ENCODE results near the gene SMYD1. TPM values are rescaled to one million over a fixed set of nuclear protein-coding genes. Genes with fewer than 3 reads are reported as not detected.

The SMYD1 gene
- total and polyA plus RNA-seq, 2 donors from 2014 or later = not detected

- Histone ChIP-seq H3K9ac (ENCODE audit: low read length in 3 of 3) (no peak overlapping the region), H3K4me3 (ENCODE audit: low read length in 3 of 3) (no peak overlapping the region), H3K9me3 (ENCODE audit: control insufficient read depth in 2 of 3, insufficient read depth in 1 of 3, low read length in 3 of 3) (no peaks in the 10 kb centered on the region), H3K36me3 (ENCODE audit: control insufficient read depth in 2 of 3, insufficient read depth in 3 of 3, low read length in 3 of 3) (no peaks in the 10 kb centered on the region), H3K27me3 (ENCODE audit: control insufficient read depth, insufficient read depth, low read length) (no peaks in the 10 kb centered on the region), H3K4me1 (ENCODE audit: control insufficient read depth in 2 of 3, insufficient read depth in 2 of 3, low read depth in 1 of 3, low read length in 3 of 3) (no peaks in the 10 kb centered on the region), H3K27ac (ENCODE audit: low read depth in 2 of 2, low read length in 2 of 2) (no peak overlapping the region)
- FAIRE-seq (no peak), DNase-seq (no peak)
- intact Hi-C loops (cut with DNase I) = no loop called here
- TF ChIP-seq CTCF (IDR thresholded peaks at IDR 0.05; ENCODE audit: borderline replicate concordance, extremely low read depth, insufficient read depth) = no peak
These were observed 55.7 kb downstream of the SMYD1 start for GRCh38 chr2:88123164-88123974.

GRCh38 chr2:88123975-88124917 is 56.6 kb downstream of the SMYD1 start:
- Histone ChIP-seq H3K4me1 (ENCODE audit: control insufficient read depth in 2 of 3, insufficient read depth in 2 of 3, low read depth in 1 of 3, low read length in 3 of 3) (no peaks in the 10 kb centered on the region), H3K36me3 (ENCODE audit: control insufficient read depth in 2 of 3, insufficient read depth in 3 of 3, low read length in 3 of 3) (no peaks in the 10 kb centered on the region), H3K9ac (ENCODE audit: low read length in 3 of 3) (no peak overlapping the region), H3K27me3 (ENCODE audit: control insufficient read depth, insufficient read depth, low read length) (no peaks in the 10 kb centered on the region), H3K4me3 (ENCODE audit: low read length in 3 of 3) (no peak overlapping the region), H3K9me3 (ENCODE audit: control insufficient read depth in 2 of 3, insufficient read depth in 1 of 3, low read length in 3 of 3) (no peaks in the 10 kb centered on the region), H3K27ac (ENCODE audit: low read depth in 2 of 2, low read length in 2 of 2) (no peak overlapping the region)
- TF ChIP-seq CTCF (IDR thresholded peaks at IDR 0.05; ENCODE audit: borderline replicate concordance, extremely low read depth, insufficient read depth) = no peak
- no peak for DNase-seq
- FAIRE-seq = no peak
- intact Hi-C loops (cut with DNase I) = no loop called here

- Histone ChIP-seq H3K9me3 (ENCODE audit: control insufficient read depth in 2 of 3, insufficient read depth in 1 of 3, low read length in 3 of 3) (no peaks in the 10 kb centered on the region), H3K27me3 (ENCODE audit: control insufficient read depth, insufficient read depth, low read length) (no peaks in the 10 kb centered on the region), H3K4me1 (ENCODE audit: control insufficient read depth in 2 of 3, insufficient read depth in 2 of 3, low read depth in 1 of 3, low read length in 3 of 3) (no peaks in the 10 kb centered on the region), H3K4me3 (ENCODE audit: low read length in 3 of 3) (peak overlapping the region in 2 of 3 donors; percentile 73 to 83), H3K36me3 (ENCODE audit: control insufficient read depth in 2 of 3, insufficient read depth in 3 of 3, low read length in 3 of 3) (no peaks in the 10 kb centered on the region), H3K9ac (ENCODE audit: low read length in 3 of 3) (no peak overlapping the region), H3K27ac (ENCODE audit: low read depth in 2 of 2, low read length in 2 of 2) (no peak overlapping the region)
- intact Hi-C loops (cut with DNase I) = no loop called here
- TF ChIP-seq CTCF (IDR thresholded peaks at IDR 0.05; ENCODE audit: borderline replicate concordance, extremely low read depth, insufficient read depth) = no peak
- no peak for DNase-seq
- FAIRE-seq = no peak
These were observed 57.8 kb downstream of the SMYD1 start for GRCh38 chr2:88125344-88125923.
